ENCODE results near the gene CNGB1. TPM values are rescaled to one million over a fixed set of nuclear protein-coding genes. Genes with fewer than 3 reads are reported as not detected.

CNGB1 gene
- total and polyA plus RNA-seq, 4 donors = under 0.01 TPM; not detected in 2

DNA sequence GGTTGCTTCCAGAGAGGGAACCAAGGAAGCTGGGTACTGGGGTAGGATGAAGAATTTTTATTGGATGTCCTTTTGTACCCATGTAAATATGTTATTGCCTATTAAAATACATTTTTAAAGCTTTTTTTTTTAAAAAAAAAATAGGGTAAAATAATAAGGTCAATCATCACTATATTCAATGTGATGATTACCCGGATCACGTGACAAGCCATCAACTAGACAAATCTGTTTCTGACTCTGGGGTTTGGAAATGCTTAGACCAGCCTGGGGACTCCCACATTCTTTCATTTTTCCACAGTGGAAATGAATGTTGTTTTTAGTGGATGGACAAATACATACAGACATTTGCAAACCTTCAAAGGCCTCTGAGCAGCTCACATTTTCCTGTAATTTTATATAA, 88.7 kb downstream of the CNGB1 start:
- Histone ChIP-seq H3K9ac (ENCODE audit: low read depth in 1 of 2, low read length in 2 of 2) (no peak overlapping the region), H3K27me3 (ENCODE audit: control insufficient read depth in 4 of 4, insufficient read depth in 4 of 4, low read length in 3 of 4) (no peaks in the 10 kb centered on the region), H3K9me3 (ENCODE audit: control insufficient read depth in 4 of 4, low read length in 3 of 4) (no peaks in the 10 kb centered on the region), H3K27ac (ENCODE audit: low read depth in 1 of 2, low read length in 2 of 2) (no peak overlapping the region), H3K36me3 (ENCODE audit: control insufficient read depth in 4 of 4, insufficient read depth in 3 of 4, low read depth in 1 of 4, low read length in 3 of 4) (no peaks in the 10 kb centered on the region), H3K4me3 (ENCODE audit: low read depth in 1 of 3, low read length in 3 of 3) (no peak overlapping the region), H3K4me1 (ENCODE audit: control insufficient read depth in 4 of 4, insufficient read depth in 4 of 4, low read length in 3 of 4) (no peaks in the 10 kb centered on the region)
- no peak for DNase-seq (ENCODE audit: low spot score)
- TF ChIP-seq, protein P1, sequence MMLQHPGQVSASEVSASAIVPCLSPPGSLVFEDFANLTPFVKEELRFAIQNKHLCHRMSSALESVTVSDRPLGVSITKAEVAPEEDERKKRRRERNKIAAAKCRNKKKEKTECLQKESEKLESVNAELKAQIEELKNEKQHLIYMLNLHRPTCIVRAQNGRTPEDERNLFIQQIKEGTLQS (IDR thresholded peaks at IDR 0.05) = no peak
- TF ChIP-seq NR2F2 (IDR thresholded peaks at IDR 0.05) (no peak), TAF1 (conservative IDR thresholded peaks at IDR 0.05) (no peak), FOXA1 (IDR thresholded peaks at IDR 0.05) (no peak), EGR1 (IDR thresholded peaks at IDR 0.05; ENCODE audit: low read depth in 2 of 2) (no peak), RXRA (IDR thresholded peaks at IDR 0.05) (no peak), FOXA2 (IDR thresholded peaks at IDR 0.05) (no peak), RAD21 (IDR thresholded peaks at IDR 0.05) (no peak), JUND (IDR thresholded peaks at IDR 0.05) (no peak), CTCF (IDR thresholded peaks at IDR 0.05; ENCODE audit: low read depth, low read length, missing input control) (no peak)
- 83% methylated on average over 2 of the region's 2 CpGs for WGBS

DNA sequence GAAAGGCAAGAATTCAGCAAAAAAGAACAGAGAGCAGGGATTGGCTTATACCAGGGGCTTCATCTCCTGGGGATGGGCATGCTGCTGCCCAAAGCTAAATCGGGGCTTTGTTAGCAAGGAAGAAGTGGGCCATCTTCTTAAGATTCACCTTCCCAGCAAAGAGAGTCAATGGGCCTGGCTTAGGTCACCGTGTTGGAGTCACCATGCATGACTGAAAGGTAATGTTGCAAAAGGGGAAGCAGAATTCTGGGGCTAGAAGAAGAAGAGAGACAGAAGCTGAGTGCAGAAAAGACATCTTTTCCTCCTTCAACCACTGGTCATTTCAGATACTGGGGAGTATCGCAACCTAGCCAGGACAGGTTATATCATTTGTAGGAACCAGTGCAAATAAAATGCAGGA, 92.3 kb downstream of the CNGB1 start:
- Histone ChIP-seq H3K9me3 (ENCODE audit: control insufficient read depth in 4 of 4, low read length in 3 of 4) (no peaks in the 10 kb centered on the region), H3K27ac (ENCODE audit: low read depth in 1 of 2, low read length in 2 of 2) (no peak overlapping the region), H3K4me1 (ENCODE audit: control insufficient read depth in 4 of 4, insufficient read depth in 4 of 4, low read length in 3 of 4) (no peaks in the 10 kb centered on the region), H3K9ac (ENCODE audit: low read depth in 1 of 2, low read length in 2 of 2) (no peak overlapping the region), H3K4me3 (ENCODE audit: low read depth in 1 of 3, low read length in 3 of 3) (no peak overlapping the region), H3K27me3 (ENCODE audit: control insufficient read depth in 4 of 4, insufficient read depth in 4 of 4, low read length in 3 of 4) (no peaks in the 10 kb centered on the region), H3K36me3 (ENCODE audit: control insufficient read depth in 4 of 4, insufficient read depth in 3 of 4, low read depth in 1 of 4, low read length in 3 of 4) (no peaks in the 10 kb centered on the region)
- 87% methylated on average over 3 of the region's 3 CpGs for WGBS
- DNase-seq (ENCODE audit: low spot score) = no peak
- TF ChIP-seq FOXA1 (IDR thresholded peaks at IDR 0.05) = no peak
- no peak for TF ChIP-seq EGR1 (IDR thresholded peaks at IDR 0.05; ENCODE audit: low read depth in 2 of 2)
- no peak for TF ChIP-seq RXRA (IDR thresholded peaks at IDR 0.05)
- TF ChIP-seq GABPA (IDR thresholded peaks at IDR 0.05 in 1 of 2, conservative IDR thresholded peaks at IDR 0.05 in 1 of 2) = no peak
- TF ChIP-seq MAX (IDR thresholded peaks at IDR 0.05) = no peak

- Histone ChIP-seq H3K36me3 (ENCODE audit: control insufficient read depth in 4 of 4, insufficient read depth in 3 of 4, low read depth in 1 of 4, low read length in 3 of 4) (no peaks in the 10 kb centered on the region), H3K9me3 (ENCODE audit: control insufficient read depth in 4 of 4, low read length in 3 of 4) (no peaks in the 10 kb centered on the region), H3K4me1 (ENCODE audit: control insufficient read depth in 4 of 4, insufficient read depth in 4 of 4, low read length in 3 of 4) (no peaks in the 10 kb centered on the region), H3K27me3 (ENCODE audit: control insufficient read depth in 4 of 4, insufficient read depth in 4 of 4, low read length in 3 of 4) (no peaks in the 10 kb centered on the region), H3K9ac (ENCODE audit: low read depth in 1 of 2, low read length in 2 of 2) (no peak overlapping the region), H3K27ac (ENCODE audit: low read depth in 1 of 2, low read length in 2 of 2) (no peak overlapping the region), H3K4me3 (ENCODE audit: low read depth in 1 of 3, low read length in 3 of 3) (no peak overlapping the region)
- WGBS = 88% methylated on average over 4 of the region's 4 CpGs
- no peak for DNase-seq (ENCODE audit: low spot score)
- TF ChIP-seq YY1 (IDR thresholded peaks at IDR 0.05) (no peak), NR2F2 (IDR thresholded peaks at IDR 0.05) (no peak), MAX (IDR thresholded peaks at IDR 0.05) (no peak), EGR1 (IDR thresholded peaks at IDR 0.05; ENCODE audit: low read depth in 2 of 2) (no peak), JUND (IDR thresholded peaks at IDR 0.05) (no peak), GABPA (IDR thresholded peaks at IDR 0.05 in 1 of 2, conservative IDR thresholded peaks at IDR 0.05 in 1 of 2) (no peak), HNF4G (IDR thresholded peaks at IDR 0.05) (no peak), RAD21 (IDR thresholded peaks at IDR 0.05) (no peak), FOXA2 (IDR thresholded peaks at IDR 0.05) (no peak), HNF4A (conservative IDR thresholded peaks at IDR 0.05) (no peak), FOXA1 (IDR thresholded peaks at IDR 0.05) (no peak), TAF1 (conservative IDR thresholded peaks at IDR 0.05) (no peak), RXRA (IDR thresholded peaks at IDR 0.05) (no peak), CTCF (IDR thresholded peaks at IDR 0.05; ENCODE audit: low read depth, low read length, missing input control) (no peak)
- TF ChIP-seq, protein P1 (IDR thresholded peaks at IDR 0.05) = no peak
These were observed 94.7 kb downstream of the CNGB1 start for GRCh38 chr16:57876210-57876609.

All from liver (tissue), 9 donors.